Kidney tubule cell (primary cell): Measurements from ENCODE around the gene CROCC.

Experiments
- DNase-seq: peaks from one replicate; pipeline ENCODE4 v3.0.0-alpha.2; 2018; ENCODE audit warnings: low spot score

CROCC gene

GRCh38 chr1:16986560-16986959, 64.8 kb downstream of the CROCC start:
- DNase-seq: no peak

- DNase-seq: no peak
Measured at GRCh38 chr1:16986962-16987361, 65.2 kb downstream of the CROCC start.

- no peak for DNase-seq
Measured at GRCh38 chr1:16988210-16988609, 66.5 kb downstream of the CROCC start.

- DNase-seq: no peak
Measured at GRCh38 chr1:16989676-16990391, 68.1 kb downstream of the CROCC start.

GRCh38 chr1:16991571-16991970, 69.8 kb downstream of the CROCC start:
- DNase-seq: no peak

- no peak for DNase-seq
Measured at GRCh38 chr1:16992102-16992501, 70.4 kb downstream of the CROCC start.

GRCh38 chr1:16992675-16993074, 70.9 kb downstream of the CROCC start:
- DNase-seq: no peak

- DNase-seq: no peak
Measured at GRCh38 chr1:16993521-16994038, 71.8 kb downstream of the CROCC start.

- DNase-seq: no peak
Measured at GRCh38 chr1:16996845-16997244, 75.1 kb downstream of the CROCC start.

- DNase-seq: no peak
Measured at GRCh38 chr1:16998589-16998988, 76.9 kb downstream of the CROCC start.

GRCh38 chr1:16999863-17000262, 78.1 kb downstream of the CROCC start:
- DNase-seq: no peak

- DNase-seq: no peak
Measured at GRCh38 chr1:17001760-17002523, 80.2 kb downstream of the CROCC start.

GRCh38 chr1:17002524-17002902, 80.8 kb downstream of the CROCC start:
- DNase-seq: no peak

GRCh38 chr1:17004466-17005364, 83.0 kb downstream of the CROCC start:
- DNase-seq: no peak

GRCh38 chr1:17005365-17005740, 83.6 kb downstream of the CROCC start:
- DNase-seq: no peak

- no peak for DNase-seq
Measured at GRCh38 chr1:17007121-17007520, 85.4 kb downstream of the CROCC start.

- no peak for DNase-seq
Measured at GRCh38 chr1:17008208-17008855, 86.6 kb downstream of the CROCC start.

- DNase-seq: peak; percentile 71
Measured at GRCh38 chr1:17009706-17010105, 88.0 kb downstream of the CROCC start.

GRCh38 chr1:17011092-17011438, 89.3 kb downstream of the CROCC start:
- no peak for DNase-seq

GRCh38 chr1:17011439-17012307, 89.9 kb downstream of the CROCC start, which contains the start of gene ATP13A2:
TSS of gene ATP13A2 (minus strand) at chr1:17011928. CDS start at chr1:17011738, 190 bp downstream.
- DNase-seq: peak; percentile 89
